Activated CD4-positive, CD25-positive, alpha-beta regulatory T cell treated with anti-CD3 and anti-CD28 coated beads, Interleukin-2, amount 50 U/mL, for 72 hours (primary cell): ENCODE results near the gene MBIP.
"Not testable (repeated sequence)": the region's sequence is repeated elsewhere in the genome, so short reads cannot be mapped to it uniquely, and the experiment has no call there.

Experiments used
- DNase-seq: peaks from one replicate; pipeline ENCODE4 v3.0.0; 2021

MBIP gene

GRCh38 chr14:36320200-36320896 is at the start of gene MBIP:
TSS of gene MBIP (minus strand) at chr14:36320637. CDS start at chr14:36320588, 49 bp downstream.
- DNase-seq, result peak; percentile 78

- DNase-seq, result no peak
Measured at GRCh38 chr14:36367985-36368774, 47.7 kb upstream of the MBIP start.

GRCh38 chr14:36365766-36366165 is 45.3 kb upstream of the MBIP start:
- no peak for DNase-seq

- no peak for DNase-seq
Measured at GRCh38 chr14:36363704-36364103, 43.3 kb upstream of the MBIP start.

GRCh38 chr14:36362648-36363047 is 42.2 kb upstream of the MBIP start:
- no peak for DNase-seq

- DNase-seq, result no peak
Measured at GRCh38 chr14:36361210-36361853, 40.9 kb upstream of the MBIP start.

- DNase-seq, result no peak
Measured at GRCh38 chr14:36356862-36357261, 36.4 kb upstream of the MBIP start.

GRCh38 chr14:36346052-36346451 is 25.6 kb upstream of the MBIP start:
- DNase-seq, result no peak

GRCh38 chr14:36344211-36344610 is 23.8 kb upstream of the MBIP start:
- DNase-seq, result no peak

- DNase-seq, result not testable (repeated sequence)
Measured at GRCh38 chr14:36341811-36342210, 21.4 kb upstream of the MBIP start.

GRCh38 chr14:36340276-36340890 is 19.9 kb upstream of the MBIP start:
- DNase-seq, result no peak

- no peak for DNase-seq
Measured at GRCh38 chr14:36339816-36340215, 19.4 kb upstream of the MBIP start.

- DNase-seq, result no peak
Measured at GRCh38 chr14:36333119-36333518, 12.7 kb upstream of the MBIP start.

GRCh38 chr14:36327573-36327972 is 7.1 kb upstream of the MBIP start:
- not testable (repeated sequence) for DNase-seq

GRCh38 chr14:36325853-36326252 is 5.4 kb upstream of the MBIP start:
- no peak for DNase-seq

- no peak for DNase-seq
Measured at GRCh38 chr14:36324897-36325296, 4.5 kb upstream of the MBIP start.

GRCh38 chr14:36320897-36321381 is 502 bp upstream of the MBIP start:
- no peak for DNase-seq

GRCh38 chr14:36319899-36320199 is 588 bp downstream of the MBIP start:
- DNase-seq, result no peak

- no peak for DNase-seq
Measured at GRCh38 chr14:36317650-36318049, 2.8 kb downstream of the MBIP start.

- no peak for DNase-seq
Measured at GRCh38 chr14:36316131-36316530, 4.3 kb downstream of the MBIP start.

- peak; percentile 32 for DNase-seq
Measured at GRCh38 chr14:36315159-36315853, 5.1 kb downstream of the MBIP start.

- DNase-seq, result no peak
Measured at GRCh38 chr14:36313898-36314297, 6.5 kb downstream of the MBIP start.

- no peak for DNase-seq
Measured at GRCh38 chr14:36313206-36313605, 7.2 kb downstream of the MBIP start.
